IPS-18c (cell line): Measurements from ENCODE around the gene MSANTD2.
A peak's percentile ranks its signal among the peaks of the same experiment; 100 is the strongest.

Experiments
- H3K4me3 ChIP-seq: 2 replicates; pipeline ENCODE4 v1.7.0; 2013; ENCODE audit warnings: low read depth, mild to moderate bottlenecking, low read length, moderate library complexity; ENCODE audit not compliant: insufficient read depth
- H3K9me3 ChIP-seq: one replicate; pipeline ENCODE4 v1.6.1; 2013; ENCODE audit warnings: mild to moderate bottlenecking, low read length, moderate library complexity; ENCODE audit not compliant: control insufficient read depth, insufficient read depth

MSANTD2 gene

DNA sequence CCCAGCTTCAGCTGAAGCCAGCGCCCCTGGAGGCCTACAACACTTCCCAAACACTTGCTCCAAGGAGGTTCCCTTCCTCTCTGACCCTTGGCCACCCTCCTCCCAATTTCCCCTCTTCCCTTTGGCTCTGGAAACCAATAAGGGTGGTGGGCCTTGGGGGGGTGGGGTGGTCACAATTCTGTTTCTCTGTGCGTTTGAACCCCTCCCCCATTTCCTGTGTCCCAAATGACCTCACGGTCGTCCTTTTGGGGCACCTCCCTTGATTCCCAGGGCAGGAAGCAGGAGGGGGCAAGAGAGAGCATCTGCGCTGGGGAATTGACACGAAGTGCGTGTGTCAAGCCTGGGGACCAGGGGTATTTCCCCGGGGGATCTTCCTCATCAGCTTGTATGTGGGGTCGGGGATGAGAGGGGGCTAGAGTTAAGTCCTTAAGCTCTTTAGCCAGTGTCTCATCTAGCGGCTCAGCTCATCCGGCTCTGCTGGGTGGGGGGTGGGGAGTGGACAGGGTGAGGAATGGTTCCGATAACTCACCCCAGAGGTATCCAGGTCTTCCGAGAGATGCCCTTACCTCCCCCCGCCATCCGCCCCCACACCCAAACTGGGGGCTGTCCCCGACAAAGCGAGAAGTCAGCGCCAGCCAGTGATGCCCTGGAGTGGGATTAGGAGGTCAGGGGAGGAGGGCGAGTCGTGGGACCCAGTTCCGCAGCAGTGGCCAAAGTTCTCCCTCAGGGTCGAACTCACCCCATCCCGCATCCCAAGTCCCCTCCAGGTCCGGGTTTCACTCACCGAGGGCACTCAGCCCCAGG, 38.7 kb downstream of the MSANTD2 start:
- Histone ChIP-seq H3K9me3 (no peaks in the 10 kb centered on the region), H3K4me3 (peak overlapping the region; percentile 65)

DNA sequence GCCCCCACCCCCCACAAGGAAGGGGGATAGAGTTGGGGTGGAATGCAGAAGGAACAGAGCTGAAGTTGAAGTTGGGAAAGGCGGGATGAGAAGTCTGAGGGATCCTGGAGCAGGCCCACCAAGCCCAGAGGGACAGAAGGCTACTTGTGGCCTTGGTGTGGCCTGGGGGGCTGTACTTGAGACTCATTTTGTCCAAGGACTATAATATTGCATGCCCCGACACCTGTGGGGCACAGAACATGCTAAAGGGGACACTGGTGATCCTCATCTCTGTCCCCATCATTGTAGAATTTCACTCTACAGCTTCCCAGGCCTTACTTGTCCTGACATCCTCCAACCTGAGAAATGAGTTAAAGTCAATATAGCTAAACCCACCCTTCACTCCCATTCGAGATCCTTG, 39.4 kb downstream of the MSANTD2 start:
- Histone ChIP-seq H3K9me3 (no peaks in the 10 kb centered on the region), H3K4me3 (no peak overlapping the region)

DNA sequence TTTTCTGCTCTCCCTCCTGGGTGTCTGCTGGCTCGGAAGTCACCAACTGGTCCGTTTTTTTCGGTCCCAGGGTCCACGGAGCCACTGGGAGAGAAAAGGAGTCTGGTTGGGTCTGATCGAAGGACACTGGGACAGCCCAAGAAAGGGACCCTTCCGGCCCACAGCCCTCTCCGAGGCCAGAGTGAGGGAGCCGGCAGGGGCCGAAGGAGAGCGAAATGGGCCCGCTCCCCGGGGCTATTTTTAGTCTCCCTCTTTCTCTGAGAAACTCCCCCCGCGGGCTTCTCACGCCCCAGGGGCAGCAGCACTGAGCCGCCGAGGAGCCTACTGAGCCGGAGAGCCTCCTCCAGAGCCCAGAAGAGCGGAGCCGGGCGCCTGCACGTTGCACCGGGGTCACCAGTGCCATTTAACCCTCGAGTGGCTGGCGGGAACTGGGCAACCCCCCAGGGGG, 40.0 kb downstream of the MSANTD2 start:
- H3K4me3 ChIP-seq = peak overlapping the region; percentile 31

DNA sequence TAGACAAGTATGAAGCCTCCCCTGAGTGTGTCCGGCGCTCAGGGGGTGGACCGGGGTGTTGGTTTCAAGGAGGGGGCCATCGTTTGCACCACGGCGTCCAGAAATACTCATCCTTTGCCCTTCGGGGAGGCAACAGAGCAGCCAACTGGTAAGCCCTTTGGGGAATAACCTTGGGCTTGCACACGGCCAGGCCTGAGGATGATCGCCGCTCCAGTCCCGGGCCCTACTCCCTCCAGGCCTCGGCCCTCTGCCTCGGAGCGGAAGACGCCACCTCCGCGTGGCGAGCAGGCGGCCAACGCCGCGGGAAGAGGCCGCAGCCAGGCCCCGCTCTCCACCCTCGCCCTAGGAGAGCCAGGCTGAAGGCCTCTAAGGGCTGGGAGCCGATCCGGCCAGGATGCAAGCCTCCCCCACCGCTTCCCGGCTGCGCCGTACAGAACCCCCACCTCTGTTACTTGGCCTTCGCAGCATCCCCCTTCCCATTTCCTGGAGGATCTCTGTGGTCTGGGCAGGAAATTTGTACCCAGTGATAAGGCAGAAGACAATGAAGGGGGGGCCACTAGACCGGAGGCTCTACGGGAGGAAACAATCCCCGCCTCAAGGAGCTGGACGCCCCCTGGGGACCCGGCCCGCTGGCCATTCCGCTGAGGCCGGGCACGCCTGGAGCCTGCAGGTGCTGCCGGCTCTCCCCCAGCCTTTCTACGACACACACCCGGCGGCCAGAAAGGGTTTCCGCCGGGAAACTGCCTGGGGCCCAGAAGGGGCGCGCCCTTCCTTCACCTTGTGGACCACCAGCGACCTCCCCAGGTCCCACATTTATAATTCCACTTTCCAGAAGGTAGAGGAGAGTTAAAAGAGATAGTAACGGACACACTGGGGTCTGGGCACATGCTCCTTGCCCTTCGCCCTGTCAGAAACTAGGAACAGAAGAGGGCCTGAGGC, 40.7 kb downstream of the MSANTD2 start:
- Histone ChIP-seq H3K9me3 (no peaks in the 10 kb centered on the region), H3K4me3 (peak overlapping the region; percentile 49)

More for the DNA sequence above, 40.0 kb downstream of the MSANTD2 start:
- no peaks in the 10 kb centered on the region for H3K9me3 ChIP-seq

DNA sequence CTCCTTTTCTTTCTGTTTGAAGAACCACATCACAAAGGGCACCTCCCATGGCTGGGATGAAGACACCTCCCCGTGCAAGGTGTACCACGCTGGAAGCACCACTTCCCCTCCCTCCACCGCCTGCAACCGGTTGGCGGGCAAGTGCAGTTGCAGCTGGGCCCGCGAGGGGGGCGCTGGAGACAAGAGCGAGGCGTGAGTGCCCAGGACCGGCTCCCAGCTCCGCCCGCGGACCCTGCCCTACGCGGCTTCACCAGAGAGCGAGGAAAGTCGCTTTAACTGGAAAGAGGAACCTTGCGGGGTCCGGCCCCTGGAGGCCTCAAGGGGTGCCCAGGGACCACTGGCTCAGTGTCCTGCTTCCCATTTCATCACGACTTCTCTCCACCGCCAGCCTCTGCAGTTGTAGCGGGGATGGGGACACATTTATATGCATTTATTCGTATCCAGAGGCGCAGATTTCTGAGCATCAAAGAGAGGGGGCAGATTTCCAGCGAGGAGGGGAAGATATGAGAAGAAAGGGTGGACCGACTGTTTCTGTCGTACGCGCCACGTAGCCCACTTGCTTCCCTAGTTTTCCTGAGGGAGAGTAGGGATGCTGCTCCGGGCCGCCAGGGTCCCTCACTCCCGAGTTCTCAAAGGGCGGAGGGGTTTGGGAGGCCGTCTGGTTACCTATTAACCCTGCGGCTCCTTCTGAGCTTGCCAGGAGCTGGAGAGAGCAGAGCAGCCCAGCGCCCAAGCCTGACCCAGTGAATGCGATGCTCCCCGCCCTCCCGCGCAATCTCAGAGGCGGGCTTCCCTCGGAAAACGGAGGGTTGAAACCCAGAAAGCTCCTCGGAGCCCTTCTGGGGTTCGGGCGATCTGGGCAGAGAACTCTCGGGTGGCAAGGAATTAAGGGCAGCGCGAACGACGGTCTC, 41.6 kb downstream of the MSANTD2 start:
- H3K9me3 ChIP-seq = no peaks in the 10 kb centered on the region
- peak overlapping the region; percentile 49 for H3K4me3 ChIP-seq

DNA sequence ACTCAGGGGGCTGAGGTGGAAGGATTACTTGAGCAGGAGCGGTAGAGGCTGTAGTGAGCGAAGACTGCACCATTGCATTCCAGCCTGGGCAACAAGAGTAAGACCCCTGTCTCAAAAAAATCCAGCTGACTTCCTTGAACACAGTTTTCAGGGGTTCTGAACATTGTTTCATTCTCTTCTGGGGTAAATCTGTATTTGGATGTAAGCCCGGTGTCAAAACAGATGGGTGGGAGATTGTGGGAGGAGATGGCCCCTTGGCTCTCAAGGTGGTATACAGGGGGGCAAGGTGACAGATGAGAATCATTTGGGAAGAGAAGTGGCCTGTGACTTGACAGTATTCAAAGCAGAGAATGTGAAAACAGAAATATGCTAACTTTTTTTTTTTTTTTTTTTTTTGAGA, 42.9 kb downstream of the MSANTD2 start:
- H3K9me3 ChIP-seq = no peaks in the 10 kb centered on the region
- H3K4me3 ChIP-seq = no peak overlapping the region

DNA sequence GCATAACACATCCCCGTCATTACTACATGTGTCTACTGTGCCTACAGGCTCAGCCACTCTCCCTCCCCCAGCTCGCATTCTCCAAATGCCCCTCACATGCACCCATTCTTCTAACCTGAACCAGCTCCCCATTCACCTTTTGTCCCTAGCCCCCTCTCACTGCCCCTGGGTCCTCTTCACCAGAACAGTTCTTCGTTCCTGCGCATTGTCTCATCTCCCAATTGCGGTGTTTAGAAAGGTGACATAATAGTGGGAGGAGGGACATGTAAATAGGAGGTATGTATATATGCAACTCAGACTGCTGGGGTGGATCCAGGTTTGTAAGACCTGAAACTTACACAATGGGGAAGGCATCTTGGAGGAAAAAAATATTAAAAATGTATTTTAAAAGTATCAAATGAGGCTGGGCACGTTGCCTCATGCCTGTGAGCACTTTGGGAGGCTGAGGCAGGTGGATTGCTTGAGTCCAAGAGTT, 43.4 kb downstream of the MSANTD2 start:
- no peak overlapping the region for H3K4me3 ChIP-seq
- H3K9me3 ChIP-seq = no peaks in the 10 kb centered on the region

DNA sequence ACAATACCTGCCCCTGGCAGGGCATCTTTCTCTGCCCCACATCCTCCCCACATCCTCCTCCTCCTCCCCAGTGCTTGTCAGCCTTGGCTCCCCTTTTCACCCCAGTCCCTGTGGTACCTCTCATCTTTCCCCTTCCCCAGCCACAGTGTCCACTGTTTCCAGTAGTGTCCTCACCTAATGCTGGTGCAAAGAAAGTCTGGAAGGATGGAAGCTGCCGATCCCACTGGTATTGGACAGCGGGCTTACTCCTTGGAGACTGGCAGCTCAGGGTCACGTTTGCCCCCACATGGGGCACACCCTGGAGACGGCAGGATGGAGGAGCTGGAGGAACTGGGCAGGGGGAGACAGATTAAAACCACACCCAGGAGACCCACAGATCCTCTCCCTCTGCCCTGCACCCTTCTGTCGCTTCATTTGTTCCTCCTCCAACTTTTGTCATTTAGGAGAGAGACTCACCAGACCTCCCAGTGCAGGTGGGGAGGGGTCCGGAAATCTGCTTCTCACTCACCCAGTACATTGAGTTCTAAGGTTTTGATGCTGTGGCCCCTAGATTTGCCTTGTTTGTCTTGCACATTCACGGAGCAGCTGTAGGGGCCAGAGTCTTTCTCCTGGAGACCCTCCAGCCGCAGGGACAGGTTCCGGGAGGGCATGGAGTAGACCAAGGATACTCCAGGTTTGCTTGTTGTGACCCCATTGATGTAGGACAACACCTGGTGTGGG, 44.0 kb downstream of the MSANTD2 start:
- no peak overlapping the region for H3K4me3 ChIP-seq
- H3K9me3 ChIP-seq = no peaks in the 10 kb centered on the region

DNA sequence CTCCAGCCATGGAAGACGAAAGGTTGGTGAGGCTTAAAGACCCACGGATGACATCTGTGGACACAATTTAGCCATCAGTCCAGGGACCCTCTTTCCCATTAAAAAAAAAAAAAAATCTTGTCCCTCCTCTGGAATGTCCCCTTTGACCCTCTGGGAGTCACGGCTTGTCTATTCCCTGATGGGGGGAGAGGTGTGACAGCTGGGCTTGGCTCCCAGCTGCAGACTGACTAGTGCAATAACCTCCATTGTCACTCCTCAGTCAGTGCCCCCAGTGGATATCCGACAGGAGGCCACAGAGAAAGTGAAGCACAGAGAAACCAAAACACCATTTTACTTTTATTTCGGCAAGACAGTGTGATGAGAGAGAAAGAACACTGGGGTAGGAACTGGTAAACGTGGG, 45.5 kb downstream of the MSANTD2 start:
- Histone ChIP-seq H3K9me3 (no peaks in the 10 kb centered on the region), H3K4me3 (no peak overlapping the region)

DNA sequence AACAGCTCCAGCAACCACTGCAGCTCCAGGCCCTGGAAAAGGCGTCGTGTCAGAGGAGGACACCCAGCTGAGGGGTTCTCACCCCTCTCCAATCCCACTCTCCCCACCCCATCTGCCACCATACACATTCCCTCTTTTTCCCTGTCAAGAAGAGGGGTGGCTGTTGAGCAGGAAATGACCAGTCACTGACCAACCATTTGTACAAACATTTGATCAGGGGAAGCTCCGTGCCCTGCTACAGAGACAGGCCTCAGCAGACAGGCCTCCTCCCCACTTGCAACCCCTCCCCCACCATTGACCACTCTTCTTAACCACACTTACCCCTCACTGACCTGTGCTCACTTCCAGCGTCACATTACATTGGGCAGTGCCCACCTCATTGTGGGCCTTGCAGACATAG, 45.9 kb downstream of the MSANTD2 start:
- H3K4me3 ChIP-seq = no peak overlapping the region
- no peaks in the 10 kb centered on the region for H3K9me3 ChIP-seq

DNA sequence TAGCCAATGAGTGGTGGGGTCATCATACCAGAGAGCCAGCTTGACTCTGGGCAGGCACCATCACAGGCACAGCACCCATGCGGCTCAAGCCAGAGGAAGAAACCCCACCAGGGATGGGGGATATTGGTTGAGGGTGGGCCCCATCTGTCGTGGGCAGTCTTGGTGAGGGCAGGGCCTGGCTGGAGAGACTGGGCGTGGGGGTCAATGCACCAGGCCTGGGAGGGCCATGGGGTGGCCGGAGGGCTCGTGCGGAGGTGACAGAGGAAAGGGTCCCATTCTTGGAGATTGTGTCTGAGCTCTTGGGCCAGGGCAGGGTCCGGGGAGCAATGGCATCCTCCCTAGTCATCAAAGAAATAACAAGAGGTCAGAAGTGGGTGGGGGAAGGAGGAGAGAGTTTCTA, 46.6 kb downstream of the MSANTD2 start:
- Histone ChIP-seq H3K4me3 (no peak overlapping the region), H3K9me3 (no peaks in the 10 kb centered on the region)

DNA sequence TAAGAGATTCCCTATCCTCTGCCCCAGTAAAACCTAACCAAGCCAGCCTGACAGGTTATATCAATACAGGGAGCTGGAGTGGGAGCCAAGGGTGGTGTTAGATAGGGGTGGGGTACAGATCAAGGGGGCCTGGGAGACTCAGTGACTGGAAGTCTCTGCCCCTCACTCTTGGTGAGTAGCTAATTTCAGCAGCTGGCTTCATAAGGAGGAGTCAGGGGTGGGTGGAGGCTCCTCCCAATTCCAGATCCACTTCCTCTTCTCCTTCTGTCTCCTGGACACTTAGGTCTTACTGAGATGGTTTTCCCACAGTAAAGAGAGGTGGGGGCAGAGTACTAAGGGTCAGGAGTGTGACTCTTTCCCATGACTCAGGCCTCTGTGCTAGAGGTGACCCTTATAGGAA, 47.0 kb downstream of the MSANTD2 start:
- H3K4me3 ChIP-seq = no peak overlapping the region

DNA sequence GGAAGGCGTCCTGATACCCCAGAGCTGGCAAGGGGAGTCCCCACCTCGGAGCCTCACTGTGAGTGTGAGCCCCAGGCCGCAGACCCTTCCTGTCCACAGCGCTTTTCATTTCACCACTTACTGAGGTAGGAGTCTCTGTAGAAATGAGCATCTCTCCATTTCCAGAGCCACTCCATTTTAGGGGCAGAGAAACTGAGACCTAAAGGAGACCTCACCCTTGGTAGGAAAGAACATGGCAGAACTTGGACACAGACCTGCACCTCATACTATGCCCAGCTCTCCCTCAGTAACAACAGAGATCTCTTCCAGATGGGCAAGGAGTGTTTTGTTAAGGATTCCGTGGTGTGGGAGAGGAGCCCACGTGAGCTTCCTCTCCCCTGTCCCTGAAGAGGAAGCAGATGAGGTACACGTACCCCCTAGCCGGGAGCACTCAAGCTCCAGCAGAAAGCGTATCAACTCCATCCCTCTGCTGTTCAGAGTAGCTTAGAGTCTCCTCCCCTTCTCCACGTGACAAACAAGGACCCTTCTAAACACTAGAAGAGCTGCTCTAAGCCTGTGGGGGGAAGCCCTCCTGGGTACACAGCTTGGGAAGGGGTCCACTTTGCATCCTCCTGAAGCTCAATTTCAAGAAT, 47.6 kb downstream of the MSANTD2 start:
- H3K9me3 ChIP-seq = no peaks in the 10 kb centered on the region
- peak overlapping the region; percentile 51; the same call in 1 of the 2 replicates for H3K4me3 ChIP-seq

More for the DNA sequence above, 47.0 kb downstream of the MSANTD2 start:
- H3K9me3 ChIP-seq = no peaks in the 10 kb centered on the region

DNA sequence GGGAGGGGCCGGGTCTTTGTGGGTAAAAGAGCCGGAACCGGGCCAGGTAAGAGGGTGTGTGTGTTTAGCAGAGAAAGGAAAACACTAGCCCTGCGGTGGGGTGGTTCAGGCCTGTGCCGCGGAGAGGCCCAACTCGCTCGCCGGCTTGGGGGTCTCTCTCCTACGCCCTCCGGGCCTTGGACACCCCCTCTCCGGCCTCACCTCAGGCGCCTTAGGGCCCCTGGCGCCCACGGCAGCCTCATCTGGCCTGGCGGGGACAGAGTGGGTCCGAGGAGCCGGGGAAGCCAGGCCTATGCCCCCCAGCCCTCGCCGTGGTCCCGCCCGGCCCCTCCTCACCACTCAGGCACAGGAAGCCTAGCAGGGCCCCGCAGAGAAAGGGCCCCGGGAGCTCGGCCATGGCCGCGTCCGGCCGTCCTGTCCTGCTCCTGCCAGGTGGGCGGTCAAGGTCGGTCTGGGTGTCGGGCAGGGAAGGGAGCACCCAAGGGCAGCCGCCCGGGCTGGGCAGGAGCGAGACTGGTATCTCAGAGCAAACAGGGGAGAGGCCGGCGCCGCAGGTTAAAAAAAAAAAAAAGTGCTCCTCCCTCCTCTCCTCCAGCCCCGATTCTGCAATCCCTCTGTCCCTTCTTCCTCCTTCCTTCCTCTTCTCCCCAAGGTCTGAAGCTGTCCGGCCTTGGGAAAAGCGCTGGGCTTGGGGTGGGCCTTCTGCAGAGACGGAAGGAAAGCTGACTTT, 48.3 kb downstream of the MSANTD2 start, which contains the start of gene VSIG2:
TSS of gene VSIG2 (minus strand) at position 515 of the 730 bp plus-strand sequence. CDS start at position 397, 118 bp downstream.
- H3K9me3 ChIP-seq = no peaks in the 10 kb centered on the region
- peak within 1 kb of the TSS; percentile 51 for H3K4me3 ChIP-seq

DNA sequence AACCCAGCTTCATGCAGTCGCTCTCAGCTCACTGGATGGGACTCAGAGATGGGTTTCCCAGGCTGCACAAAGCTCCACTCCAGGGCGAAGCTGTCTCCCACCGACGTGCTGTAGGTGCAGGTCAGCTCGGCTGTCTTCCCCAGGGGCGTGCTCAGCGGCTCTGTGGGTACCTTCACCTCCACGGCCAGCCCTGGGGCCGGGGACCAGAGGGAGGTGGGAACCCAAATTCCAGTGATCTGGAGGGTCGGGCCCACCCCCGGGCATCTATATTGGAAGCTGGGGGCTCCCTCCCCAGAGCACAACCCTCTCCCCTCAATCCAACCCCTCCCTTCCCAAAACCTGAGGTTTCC, 48.8 kb downstream of the MSANTD2 start:
- H3K4me3 ChIP-seq = peak overlapping the region; percentile 51
- H3K9me3 ChIP-seq = no peaks in the 10 kb centered on the region
